IPS DF 19.7 (cell line): ENCODE data around the gene CCS.
"Not testable (repeated sequence)": the region's sequence is repeated elsewhere in the genome, so short reads cannot be mapped to it uniquely, and the experiment has no call there.

ENCODE experiments used
- DNase-seq: peaks from one replicate; pipeline ENCODE4 v3.0.0-alpha.2; 2013; ENCODE audit warnings: low read depth, low spot score

The CCS gene, protein sequence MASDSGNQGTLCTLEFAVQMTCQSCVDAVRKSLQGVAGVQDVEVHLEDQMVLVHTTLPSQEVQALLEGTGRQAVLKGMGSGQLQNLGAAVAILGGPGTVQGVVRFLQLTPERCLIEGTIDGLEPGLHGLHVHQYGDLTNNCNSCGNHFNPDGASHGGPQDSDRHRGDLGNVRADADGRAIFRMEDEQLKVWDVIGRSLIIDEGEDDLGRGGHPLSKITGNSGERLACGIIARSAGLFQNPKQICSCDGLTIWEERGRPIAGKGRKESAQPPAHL

DNA sequence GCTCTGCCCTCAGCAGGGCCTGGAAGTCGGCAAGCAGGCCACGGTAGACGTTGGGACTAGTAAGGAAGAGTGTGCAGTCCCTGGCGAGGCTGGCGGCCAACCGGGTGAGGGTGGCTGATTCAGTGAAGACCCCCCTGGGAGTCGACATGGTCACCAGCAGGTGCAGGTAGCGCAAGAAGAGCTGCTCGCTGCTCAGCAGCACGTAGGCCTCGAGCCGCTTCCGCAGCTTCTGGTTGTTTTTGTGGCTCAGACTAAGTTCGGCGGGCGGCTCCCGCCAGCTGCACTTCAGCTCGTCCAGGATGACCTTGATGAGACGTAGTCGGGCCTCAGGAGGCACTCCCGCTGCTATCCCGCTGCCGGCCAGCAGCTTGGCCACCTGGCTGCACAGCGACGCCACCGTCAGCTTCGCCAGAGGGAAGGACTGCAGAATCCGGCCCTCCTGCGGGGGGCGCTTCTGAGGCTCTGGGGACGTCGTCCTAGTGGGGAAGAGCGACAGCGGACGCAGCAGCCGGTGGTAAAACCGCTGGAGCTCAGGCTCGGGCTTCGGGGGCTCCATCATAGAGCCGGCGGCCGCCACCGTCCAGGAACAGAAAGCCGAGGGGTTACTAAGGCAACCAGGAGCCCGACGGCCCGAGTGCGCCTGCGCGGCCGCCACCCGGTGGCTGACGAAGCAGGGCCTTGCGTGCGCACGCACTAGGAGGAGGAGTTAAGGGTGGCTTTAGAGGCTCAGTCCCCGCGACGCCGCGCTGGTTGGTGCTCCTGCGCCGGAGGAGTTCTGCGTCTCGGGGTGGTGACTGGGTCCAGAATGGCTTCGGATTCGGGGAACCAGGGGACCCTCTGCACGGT, at the start of gene CCS, which contains the start of gene CCDC87:
CCS (plus strand) TSS at position 729 of the 846 bp plus-strand sequence; CDS start at position 806, 77 bp downstream.
CCDC87 (minus strand) TSS at position 607 of the 846 bp plus-strand sequence; CDS start at position 559, 48 bp downstream.
- DNase-seq, result no peak

DNA sequence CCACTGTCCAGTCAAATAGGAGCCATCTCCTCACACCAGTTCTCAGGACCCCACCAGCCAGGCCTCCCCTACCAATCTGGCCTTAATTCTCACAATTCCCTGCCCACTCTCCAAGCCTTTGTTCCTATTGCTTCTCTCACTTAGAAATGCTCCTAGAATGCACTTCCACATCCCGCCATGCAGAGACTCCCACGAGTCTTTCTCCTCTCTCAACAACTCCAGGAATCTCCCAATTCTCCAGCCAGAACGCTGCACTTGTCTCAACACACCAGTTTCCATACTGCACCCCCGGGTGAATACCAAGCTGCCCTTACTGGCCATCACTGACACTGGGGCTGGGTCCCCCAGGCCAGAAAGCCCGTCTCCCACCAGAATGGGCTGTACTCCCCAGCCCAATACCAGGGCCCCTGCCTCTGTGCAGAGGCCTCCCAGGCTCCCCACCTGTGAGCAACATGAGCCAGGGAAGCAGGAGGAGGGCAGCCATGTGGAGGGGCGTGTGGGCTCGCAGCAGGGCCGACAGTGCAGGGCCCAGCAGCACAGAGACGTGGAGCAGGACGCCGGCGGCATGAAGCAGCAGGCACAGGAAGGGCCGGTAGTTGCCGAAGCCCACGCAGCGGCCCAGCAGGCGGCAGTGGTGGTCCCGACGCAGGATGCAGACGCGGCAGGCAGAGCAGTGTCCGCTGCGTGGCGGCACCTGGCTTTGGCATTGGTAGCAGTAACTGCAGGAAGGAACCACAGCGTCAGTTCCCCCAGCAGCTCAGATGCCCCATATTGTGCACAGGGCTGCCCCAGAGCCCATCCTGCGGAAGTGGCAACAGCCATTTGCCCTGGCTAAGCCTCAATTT, 49.5 kb upstream of the CCS start:
- DNase-seq, result no peak

DNA sequence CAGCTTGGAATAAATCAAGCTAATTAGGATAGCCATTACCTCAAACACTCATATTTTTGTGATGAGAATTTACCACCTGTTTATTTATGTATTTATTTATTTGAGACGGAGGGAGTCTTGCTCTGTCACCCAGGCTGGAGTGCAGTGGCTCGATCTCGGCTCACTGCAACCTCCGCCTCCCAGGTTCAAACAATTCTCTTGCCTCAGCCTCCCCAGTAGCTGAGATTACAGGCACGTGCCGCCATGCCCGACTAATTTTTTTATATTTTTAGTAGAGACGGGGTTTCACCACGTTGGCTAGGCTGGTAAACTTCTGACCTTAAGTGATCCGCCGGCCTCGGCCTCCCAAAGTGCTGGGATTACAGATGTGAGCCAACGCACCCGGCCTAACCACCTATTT, 48.0 kb upstream of the CCS start:
- DNase-seq, result not testable (repeated sequence)

DNA sequence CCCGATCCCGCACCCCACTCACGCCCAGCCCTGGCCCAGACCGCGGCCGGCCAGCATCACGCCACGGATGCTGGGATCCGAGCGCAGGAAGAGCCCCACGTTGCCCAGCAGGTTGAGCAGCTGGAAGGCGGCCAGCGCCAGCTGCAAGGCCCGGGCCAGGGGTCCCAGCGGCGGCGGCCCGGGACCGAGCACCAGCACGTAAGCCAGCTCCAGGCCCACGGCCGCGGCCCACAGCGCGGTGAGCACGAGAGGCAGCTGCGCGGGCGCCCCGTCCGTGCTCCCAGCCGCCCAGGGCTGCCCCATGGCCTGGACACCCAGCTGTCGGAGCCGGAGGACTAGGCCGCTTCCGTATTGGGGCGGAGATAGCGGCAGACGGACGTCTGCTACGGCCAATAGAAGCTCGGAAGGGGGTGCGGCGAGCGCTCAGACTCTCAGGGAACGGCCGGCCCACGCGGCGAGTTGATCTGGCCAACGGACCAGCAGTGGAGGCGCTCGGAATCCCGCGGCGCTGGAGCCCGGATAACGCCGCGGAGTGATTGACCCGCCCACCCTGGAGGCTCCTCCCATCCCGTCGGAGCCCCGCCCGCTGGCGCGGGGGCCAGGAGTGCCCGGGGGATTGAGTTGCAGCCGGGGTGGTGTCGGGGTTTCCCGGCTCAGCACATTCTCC, 47.2 kb upstream of the CCS start, which contains the start of gene ZDHHC24:
ZDHHC24 (minus strand) TSS at position 348 of the 667 bp plus-strand sequence; CDS start at position 303, 45 bp downstream.
- DNase-seq, result peak; percentile 82

DNA sequence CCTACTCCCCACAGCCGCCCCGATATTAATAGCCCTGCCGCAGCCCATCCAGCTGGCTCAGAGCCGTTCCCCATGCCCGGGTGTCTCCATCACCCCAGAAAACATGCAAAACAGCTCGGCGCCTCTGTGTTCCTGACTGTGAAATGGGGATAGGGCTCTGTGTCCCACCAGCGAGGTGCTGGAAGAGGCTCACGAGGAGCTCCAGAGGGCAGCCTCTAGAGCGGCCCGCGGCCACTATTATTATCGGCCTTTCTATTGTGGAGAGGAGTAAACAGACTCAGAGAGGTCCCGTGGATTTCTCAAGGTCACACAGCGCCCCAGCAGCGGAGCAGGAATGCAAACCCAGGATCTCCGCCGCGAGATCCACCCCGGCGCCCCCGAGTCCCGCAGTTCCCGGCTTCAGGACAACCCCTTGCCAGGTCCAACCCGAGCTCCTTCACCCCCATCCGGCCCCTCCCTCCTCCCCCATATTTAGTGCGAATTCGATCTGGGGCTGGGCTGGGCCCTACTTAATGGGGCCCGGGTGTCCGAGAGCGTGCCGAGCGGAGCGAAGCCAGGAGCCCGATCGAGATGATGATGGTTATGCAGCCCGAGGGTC, 46.5 kb upstream of the CCS start, which contains the start of gene ACTN3:
ACTN3 (plus strand) TSS at position 536 of the 598 bp plus-strand sequence; CDS start at position 571, 35 bp downstream.
- DNase-seq, result peak; percentile 50

DNA sequence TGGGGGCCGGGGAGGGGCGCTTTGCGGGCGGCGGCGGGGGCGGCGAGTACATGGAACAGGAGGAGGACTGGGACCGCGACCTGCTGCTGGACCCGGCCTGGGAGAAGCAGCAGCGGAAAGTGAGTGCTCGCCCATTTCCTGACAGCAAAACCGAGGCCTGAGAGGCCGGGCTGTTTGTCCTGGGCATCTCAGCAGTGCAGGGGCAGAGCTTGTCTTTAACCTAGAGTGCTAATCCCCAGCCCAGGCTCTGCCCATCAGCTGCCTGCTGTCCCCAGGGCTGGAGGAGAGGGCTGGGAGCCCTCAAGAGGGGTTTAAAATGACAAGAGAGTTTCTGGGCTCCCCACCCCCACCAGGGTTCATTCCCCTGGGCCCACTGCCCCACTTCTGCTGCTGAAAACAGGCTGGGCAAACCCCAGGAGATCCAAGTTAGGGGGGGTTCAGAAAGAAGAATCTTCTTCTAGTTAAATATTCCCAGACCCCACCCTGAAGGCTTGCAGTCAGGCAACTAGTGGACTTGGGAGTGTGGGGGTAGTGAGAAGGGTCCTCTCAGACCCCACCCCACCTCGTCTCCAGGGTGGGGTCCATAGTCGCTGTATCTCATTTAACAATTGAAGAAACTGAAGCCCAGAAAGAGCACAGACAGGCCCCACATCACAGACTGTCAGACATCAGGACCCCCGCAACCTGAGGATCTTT, 45.9 kb upstream of the CCS start:
- DNase-seq, result no peak

DNA sequence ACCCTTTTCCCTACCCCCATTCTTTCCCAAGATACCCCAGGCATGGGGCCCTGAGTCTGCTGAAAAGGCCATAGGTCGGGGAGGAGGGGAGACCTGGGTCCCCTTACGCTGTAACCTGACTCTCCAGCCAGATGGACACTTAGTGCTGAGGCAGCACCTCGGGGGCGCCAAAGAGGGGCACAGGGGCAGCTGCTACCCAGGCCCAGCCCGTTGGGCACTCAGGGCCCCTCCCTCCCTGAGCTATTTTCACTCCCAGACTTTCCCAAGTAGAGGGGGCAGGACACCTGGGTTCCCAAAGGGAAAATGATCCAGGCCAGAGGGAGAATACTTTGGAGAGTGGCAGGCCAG, 45.3 kb upstream of the CCS start:
- no peak for DNase-seq

DNA sequence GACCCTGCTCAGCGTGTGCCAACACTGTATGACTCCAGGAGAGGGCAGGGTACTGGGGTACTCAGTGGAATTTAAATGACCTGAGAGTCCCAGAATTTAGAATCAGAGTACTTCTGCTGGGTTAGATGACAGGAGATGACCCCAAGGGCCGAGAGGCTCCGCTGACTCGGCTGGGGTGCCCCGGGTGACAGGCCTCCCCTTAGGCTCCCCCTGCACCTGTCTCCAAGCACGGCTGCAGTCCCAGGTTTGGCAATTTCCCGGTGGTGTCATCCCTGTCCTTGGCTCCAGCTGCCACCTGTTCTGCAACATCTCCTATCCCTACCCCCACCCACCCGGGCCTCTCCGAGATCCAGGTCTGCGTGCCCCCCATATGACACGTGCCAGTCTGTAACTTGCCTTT, 44.9 kb upstream of the CCS start:
- DNase-seq, result no peak

DNA sequence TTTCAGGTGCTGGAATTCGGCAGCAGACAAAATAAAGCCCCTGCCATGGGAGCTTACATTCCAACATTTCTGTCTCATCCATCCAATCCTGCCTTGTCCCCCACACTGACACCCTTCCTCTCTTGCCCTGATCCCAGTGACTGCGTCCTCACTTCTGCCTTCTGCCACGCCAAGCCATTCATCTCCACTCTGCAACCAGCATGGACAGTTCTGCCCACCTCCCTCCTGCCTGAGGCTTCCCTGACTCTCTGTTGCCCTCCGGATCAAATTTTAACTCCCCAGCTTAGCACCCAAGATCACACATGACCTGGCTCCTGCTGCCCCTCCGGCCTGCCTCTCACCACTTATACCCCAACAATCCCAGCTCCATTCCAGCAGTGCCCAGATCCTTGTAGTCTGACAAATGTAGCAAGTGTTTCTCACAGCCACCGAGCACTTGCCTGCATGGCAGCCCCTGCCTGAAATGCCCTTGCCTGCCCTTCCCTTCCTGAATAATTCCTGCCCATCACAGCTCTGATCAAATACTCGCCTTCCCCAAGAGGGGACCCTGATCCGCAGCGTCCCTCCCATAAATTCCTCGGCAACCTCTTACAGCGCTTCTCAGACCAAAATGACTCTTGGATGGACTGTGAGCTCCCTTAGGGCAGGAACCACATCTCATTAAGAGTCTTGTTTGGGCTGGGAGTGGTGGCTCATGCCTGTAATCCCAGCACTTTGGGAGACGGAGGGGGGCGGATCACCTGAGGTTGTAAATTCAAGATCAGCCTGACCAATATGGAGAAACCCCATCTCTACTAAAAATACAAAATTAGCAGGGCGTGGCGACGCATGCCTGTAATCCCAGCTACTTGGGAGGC, 44.0 kb upstream of the CCS start:
- DNase-seq, result no peak

DNA sequence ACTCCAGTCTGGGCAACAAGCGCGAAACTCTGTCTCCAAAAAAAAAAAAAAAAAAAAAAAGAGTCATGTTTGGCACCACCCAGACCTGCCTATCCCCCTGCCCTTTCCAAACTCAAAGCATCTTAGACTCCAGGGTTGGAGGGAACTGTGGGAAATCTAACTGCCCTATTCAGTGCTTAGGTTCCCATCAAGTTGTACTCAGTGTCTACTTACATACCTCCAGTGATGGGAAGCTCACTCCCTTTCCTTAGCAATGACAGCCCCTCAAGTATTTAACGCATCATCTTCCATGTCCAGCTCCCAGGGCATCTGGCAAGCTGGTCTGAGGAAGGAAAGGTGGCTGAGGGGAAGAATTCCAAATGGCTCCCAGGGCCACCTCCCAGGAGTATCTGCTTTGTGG, 43.3 kb upstream of the CCS start:
- DNase-seq, result no peak

DNA sequence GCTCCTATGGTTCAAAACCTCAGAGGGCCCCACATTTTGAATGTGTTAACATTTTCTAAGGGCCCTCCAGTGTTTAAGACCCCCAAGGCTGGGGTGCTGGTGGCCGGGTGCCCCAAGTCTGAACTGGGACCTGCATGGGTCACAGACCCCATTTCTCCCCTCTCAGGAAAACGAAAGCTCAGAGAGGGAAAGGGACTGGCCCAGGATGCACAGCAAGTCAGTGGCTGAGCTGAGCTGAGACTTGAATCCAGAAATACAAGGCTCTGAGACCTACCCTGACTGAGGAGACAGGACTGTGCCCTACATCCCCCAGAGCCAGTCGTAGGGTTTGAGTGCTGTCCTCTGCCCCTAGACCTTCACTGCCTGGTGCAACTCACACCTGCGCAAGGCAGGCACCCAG, 42.1 kb upstream of the CCS start:
- no peak for DNase-seq

DNA sequence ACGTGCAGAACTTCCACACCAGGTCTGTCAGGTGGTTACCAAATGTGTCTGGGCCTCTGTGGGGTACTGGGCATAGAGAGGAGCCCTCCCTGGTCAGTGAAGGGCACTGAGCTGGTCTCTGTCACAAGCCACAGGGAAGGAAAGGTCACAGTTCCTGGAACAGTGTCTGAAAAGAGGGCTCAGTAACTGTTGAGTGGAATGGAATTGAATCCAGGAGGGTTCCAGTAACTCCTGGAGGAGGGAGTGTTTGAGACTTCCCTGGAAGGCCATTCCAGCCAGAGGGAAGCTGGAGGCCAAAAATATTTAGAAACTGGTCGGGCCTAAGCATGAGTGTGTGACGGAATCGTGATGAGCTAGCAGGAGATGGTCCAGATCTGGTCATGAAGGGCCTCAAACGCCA, 38.4 kb upstream of the CCS start:
- no peak for DNase-seq

DNA sequence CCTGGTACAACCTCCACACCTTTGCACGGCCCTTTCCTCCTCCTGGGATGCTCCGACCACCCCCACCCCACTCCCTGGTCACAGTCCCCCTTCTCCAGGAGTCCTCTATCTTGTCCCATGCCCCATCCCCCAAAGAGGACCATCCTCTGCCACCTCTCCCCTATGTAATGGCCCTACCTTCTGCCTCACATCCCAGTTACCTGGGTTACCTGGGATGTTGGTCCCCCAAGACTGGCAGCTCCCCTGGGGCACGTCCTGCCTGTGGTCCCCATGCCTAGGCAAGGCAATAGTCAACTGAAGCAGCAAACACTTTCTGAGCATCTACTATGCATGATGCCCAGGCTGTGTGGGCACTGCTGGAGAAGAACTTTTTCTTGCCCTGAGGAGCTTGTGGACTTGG, 37.6 kb upstream of the CCS start:
- DNase-seq, result no peak

DNA sequence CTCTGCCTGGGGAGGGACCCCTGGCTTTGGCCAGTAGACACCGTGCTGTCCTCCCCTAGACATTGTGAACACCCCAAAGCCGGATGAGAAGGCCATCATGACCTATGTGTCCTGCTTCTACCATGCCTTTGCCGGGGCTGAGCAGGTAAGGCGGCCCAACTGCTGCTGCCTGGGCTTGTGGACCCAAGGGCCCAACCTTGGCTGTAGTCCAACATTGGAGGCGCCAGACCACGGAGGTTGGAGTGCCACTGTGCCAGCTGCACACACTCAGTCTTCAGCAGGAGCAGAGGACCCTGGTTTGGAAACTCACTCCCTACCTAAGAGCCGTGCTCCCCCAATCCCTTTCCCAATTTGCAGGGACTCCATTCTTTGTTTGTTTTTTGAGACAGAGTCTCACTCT, 36.9 kb upstream of the CCS start:
- no peak for DNase-seq

DNA sequence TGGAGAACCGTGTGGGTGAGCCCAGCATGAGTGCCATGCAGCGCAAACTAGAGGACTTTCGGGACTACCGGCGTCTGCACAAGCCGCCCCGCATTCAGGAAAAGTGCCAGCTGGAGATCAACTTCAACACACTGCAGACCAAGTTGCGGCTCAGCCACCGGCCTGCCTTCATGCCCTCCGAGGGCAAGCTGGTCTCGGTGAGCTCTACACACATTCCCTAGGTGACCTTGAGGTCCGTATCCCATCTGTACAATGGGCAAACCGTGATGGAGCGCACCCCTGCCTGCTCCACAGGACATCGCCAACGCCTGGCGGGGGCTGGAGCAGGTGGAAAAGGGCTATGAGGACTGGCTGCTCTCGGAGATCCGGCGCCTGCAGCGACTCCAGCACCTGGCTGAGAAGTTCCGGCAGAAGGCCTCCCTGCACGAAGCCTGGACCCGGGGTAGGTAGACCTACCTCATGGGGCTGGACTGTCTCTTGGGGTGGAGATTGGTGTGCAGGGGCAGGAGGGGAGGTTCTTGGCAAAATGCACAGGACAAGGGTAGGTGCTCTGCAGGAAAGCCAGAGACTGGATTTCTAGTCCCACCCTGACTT, 35.2 kb upstream of the CCS start:
- DNase-seq, result no peak

DNA sequence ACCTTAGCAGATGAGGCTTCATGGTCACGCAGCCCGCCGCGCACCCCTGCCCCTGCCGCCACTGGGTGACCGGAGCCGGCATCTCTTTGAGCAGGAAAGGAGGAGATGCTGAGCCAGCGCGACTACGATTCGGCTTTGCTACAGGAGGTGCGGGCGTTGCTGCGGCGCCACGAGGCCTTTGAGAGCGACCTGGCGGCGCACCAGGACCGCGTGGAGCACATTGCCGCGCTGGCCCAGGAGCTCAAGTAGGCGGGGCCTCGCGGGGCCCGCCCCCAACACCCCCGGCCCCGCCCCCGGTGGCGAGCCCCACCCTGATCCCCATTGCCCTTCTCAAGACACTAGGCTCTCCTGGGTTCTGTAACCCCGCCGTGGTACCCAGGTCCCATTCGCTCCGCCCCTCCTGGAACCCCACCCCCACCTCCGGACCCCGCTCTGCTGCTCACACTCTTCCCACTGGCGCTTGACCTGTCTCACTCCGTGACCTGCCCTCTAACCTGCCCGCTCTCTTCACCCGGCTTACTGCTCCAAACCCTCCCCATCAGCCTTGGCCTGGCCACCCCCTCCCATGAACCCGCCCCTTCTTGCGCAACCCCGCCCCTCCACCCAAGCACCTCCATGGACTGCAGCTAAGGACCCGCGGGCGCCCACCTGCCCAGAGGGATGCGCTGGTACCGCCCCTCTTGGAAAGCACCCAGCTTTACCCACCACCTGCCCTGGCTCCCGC, 33.7 kb upstream of the CCS start:
- no peak for DNase-seq

DNA sequence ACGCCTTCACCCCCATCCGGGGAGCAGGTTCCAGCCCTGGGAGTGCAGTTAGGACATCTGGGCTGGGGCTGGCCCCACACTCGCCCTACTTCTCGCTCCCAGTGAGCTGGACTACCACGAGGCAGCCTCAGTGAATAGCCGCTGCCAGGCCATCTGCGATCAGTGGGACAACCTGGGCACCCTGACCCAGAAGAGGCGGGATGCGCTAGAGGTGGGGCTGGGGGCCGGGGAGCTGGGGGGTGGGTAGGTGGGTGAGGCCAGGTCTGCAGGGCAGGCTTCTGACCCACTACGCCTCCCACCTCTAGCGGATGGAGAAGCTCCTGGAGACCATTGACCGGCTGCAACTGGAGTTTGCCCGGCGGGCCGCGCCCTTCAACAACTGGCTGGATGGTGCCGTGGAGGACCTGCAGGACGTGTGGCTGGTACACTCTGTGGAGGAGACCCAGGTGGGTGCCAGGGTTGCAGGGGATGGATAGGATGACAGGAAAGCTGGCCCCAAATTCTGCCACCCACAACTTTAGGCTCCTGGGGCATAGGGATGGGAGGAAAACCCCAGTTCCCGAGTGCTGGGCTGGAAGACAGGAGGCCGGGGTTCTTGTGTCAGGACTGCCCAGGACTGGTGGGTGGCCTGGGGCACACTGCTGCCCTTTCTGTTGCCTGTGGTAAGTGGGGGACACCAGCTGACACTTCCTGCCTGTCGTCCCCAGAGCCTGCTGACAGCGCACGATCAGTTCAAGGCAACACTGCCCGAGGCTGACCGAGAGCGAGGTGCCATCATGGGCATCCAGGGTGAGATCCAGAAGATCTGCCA, 32.9 kb upstream of the CCS start:
- DNase-seq, result no peak
